ENCODE results near the gene DUSP8.

DUSP8 gene

GRCh38 chr11:1553808-1554594, 18.1 kb downstream of the DUSP8 start:
- no peak for DNase-seq (ENCODE audit: low spot score)

- DNase-seq (ENCODE audit: low spot score) = no peak
These were observed 22.4 kb downstream of the DUSP8 start for GRCh38 chr11:1549338-1550330.

GRCh38 chr11:1548221-1549070, 23.6 kb downstream of the DUSP8 start:
- DNase-seq (ENCODE audit: low spot score) = peak; percentile 85

GRCh38 chr11:1547467-1548098, 24.5 kb downstream of the DUSP8 start:
- DNase-seq (ENCODE audit: low spot score) = no peak

- peak; percentile 90 for DNase-seq (ENCODE audit: low spot score)
These were observed 25.3 kb downstream of the DUSP8 start for GRCh38 chr11:1546536-1547466.

GRCh38 chr11:1546077-1546535, 26.0 kb downstream of the DUSP8 start:
- DNase-seq (ENCODE audit: low spot score) = no peak

- no peak for DNase-seq (ENCODE audit: low spot score)
These were observed 26.6 kb downstream of the DUSP8 start for GRCh38 chr11:1545432-1545831.

- DNase-seq (ENCODE audit: low spot score) = no peak
These were observed 27.5 kb downstream of the DUSP8 start for GRCh38 chr11:1544536-1544935.

- DNase-seq (ENCODE audit: low spot score) = no peak
These were observed 28.3 kb downstream of the DUSP8 start for GRCh38 chr11:1543606-1544263.

GRCh38 chr11:1542267-1542666, 29.8 kb downstream of the DUSP8 start:
- DNase-seq (ENCODE audit: low spot score) = no peak

GRCh38 chr11:1541474-1542204, 30.4 kb downstream of the DUSP8 start:
- DNase-seq (ENCODE audit: low spot score) = no peak

- DNase-seq (ENCODE audit: low spot score) = no peak
These were observed 32.0 kb downstream of the DUSP8 start for GRCh38 chr11:1540074-1540473.

GRCh38 chr11:1538153-1538552, 33.9 kb downstream of the DUSP8 start:
- DNase-seq (ENCODE audit: low spot score) = no peak

GRCh38 chr11:1536065-1536843, 35.8 kb downstream of the DUSP8 start:
- DNase-seq (ENCODE audit: low spot score) = no peak

GRCh38 chr11:1534682-1535081, 37.4 kb downstream of the DUSP8 start:
- peak; percentile 61 for DNase-seq (ENCODE audit: low spot score)

GRCh38 chr11:1534171-1534570, 37.9 kb downstream of the DUSP8 start:
- no peak for DNase-seq (ENCODE audit: low spot score)

GRCh38 chr11:1533342-1533725, 38.7 kb downstream of the DUSP8 start:
- no peak for DNase-seq (ENCODE audit: low spot score)
